NCI-H2029 treated with DMSO at 0.1 percent for 48 hours (cell line): ENCODE measurements around the gene CREG2.

ENCODE experiments used
- DNase-seq: peaks from one replicate; lab custom pipeline; 2025; lab: John Stamatoyannopoulos, UW

Gene CREG2, protein sequence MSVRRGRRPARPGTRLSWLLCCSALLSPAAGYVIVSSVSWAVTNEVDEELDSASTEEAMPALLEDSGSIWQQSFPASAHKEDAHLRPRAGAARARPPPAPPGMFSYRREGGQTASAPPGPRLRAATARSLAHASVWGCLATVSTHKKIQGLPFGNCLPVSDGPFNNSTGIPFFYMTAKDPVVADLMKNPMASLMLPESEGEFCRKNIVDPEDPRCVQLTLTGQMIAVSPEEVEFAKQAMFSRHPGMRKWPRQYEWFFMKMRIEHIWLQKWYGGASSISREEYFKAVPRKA

DNA sequence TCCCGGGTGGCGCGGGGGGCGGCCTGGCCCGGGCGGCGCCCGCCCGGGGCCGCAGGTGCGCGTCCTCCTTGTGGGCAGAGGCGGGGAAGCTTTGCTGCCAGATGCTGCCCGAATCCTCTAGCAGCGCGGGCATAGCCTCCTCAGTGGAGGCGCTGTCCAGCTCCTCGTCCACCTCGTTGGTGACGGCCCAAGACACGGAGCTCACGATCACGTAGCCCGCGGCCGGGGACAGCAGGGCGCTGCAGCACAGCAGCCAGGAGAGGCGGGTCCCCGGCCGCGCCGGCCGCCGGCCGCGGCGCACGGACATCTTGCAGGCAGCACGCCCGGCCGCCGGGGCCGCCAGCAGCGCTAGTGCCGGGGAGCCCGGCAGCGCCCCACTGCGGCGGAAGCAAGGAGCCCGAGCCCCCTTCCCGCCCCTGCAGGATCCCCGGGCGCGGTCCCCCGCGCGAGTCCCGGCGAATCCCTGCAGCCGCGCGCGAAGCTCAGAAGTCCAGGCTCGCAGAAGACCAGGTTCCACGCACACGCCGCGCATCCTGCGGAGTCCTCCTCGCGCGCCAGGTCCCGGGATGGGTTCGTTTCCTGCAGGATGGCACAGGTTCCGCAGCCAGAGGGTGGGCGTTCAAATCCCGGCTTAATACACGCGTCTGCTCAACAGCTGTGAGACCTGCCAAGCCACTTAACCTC, at the start of gene CREG2:
Gene CREG2, minus strand, starts transcription at position 353 of the 684 bp plus-strand sequence. Its CDS starts 46 bp downstream, at position 307.
- DNase-seq: no peak

DNA sequence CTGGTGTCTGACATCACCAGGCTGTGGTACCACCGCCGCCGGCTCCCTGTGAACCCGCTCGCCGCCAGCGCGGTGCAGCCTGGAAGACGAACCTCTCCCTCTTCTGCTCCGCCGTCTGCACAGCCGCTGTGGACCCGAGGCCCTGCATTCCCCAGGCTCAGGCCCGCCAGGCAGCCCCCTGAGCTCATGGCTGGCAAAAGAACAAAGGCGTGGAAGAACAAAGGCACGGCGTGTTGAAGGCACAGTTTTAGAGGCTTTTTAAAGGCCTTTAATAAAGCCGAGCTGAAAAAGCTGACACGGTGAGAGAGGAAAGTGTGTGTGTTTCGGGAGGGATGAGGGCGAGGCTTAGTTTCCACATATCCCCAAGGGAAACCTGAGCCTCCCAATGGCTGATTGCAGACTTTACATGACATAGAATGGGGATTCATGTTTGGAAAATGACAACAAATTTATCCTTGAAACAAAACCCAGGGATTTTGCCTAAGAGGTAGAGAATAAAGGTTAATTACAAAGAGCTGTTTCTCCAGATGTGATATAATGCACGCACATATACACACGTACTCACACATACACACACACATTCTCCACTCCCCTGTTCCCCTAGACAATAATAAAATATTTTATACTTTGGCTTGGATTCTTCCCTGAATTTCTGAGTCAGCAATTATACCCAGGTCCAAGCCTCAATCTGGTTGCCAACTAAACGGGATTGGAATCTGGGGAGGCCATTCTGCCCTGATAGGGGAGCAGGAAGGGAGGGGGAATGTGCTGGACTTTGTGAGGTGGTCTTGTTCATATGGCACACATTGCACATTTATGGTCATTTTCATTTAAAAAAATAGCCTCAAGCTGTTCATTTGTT, 47.9 kb upstream of the CREG2 start:
- DNase-seq: no peak

DNA sequence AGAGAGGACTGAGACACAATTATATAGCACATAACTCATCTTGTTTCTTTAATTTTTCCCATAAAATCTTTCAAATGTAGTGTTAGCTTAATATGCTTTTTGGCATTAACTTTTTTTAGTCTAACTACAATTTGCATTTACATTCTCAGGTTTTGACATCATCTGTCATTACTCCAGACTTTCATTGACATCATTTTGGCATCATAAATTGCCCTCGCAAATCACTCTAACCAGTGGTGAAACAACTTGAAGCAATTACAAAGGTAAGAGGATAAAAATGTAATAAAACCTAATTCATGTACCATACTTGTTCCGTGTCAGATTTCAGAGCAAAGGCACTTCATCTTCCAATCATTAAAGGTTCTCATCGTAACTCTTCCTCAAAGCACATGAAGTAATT, 46.2 kb upstream of the CREG2 start:
- no peak for DNase-seq

DNA sequence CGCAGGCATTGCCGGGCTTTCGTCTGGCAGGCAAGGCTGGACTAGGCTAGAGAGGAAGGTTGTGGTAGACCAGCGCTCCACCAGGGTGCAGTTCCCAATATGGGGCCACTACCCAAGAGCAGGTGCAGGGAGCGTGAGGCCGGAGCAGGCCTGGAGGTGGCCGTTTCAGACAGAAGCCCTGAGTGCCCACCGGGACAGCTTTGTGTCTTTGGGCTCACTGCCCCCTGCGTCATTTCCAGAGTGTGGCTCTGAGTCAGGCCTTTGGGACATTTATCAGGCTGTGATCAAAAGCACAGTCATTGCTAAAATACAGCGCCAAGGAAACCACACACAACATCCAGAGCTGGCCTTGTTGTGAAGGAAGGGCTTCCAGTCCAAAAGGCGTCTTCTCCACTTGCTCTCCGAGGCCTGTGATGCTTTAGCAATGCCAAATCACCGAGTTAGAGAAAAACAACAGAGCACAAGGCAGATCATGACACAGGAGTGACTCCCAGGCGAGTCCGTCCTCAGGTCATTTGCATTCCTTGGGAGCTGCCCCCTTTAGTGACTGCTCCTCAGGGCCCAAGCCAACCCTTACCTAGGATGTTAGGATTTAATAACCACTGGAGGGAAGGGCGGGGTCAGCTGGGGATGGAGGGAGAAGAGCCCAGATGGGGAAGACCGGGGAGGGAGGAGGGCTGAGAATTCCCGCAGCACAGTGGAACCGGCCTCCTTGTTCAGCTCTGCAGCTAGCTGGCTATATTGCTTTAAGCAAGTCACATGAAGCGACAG, 45.3 kb upstream of the CREG2 start:
- no peak for DNase-seq

DNA sequence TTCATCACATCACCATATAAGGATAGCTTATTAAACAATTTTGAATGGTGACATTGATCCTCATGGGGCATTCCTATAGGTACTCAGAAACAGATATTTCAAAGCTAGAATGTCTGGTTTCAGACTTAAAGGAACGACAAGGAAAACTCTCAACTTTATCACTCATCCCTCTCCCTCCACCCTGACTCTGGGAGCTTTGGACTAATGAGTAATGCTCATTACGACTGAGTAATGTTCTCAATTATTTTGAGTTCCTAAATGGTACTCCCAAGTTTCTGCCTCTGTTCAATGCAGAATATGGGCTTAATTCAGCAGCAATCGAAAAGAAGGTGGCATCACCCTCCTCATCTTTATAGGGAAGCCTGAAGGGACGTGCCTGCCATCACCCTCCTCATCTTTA, 44.2 kb upstream of the CREG2 start:
- DNase-seq: no peak

DNA sequence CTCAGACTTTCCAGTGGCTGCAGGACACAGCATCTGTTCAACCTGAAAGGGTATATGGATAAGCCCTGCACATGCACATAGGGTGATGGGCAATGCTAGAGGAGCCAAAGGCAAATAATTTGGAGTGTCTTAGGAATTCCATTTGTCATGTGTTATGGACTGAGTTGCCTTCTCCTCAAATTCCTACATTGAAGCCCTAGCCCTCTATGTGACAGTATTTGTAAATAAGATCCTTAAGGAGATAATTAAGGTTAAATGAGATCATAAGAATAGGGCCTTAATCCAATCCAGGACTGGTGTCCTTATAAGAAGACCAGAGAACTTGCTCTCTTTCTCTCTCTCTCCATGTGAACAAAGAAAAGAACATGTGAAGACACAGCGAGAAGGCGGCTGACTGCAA, 42.9 kb upstream of the CREG2 start:
- no peak for DNase-seq

DNA sequence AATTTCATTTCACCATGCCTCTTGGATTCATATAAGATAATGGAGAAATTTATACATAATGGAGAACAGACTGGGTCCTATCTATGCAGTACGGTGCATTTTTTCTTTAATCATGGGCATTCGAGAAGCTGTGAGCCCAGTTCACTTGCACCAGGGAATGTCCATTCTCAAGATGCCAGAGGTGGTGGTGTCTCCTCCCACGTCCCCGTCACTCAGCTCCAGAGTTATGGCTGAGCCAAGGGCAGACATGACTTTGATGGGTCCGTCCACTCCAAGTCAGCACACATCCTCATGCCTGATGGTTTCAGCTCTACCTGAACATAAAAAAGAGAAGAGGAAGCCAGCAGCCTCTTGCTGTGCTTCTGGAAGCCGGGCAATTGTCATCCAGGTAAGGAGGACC, 42.1 kb upstream of the CREG2 start:
- DNase-seq: no peak

DNA sequence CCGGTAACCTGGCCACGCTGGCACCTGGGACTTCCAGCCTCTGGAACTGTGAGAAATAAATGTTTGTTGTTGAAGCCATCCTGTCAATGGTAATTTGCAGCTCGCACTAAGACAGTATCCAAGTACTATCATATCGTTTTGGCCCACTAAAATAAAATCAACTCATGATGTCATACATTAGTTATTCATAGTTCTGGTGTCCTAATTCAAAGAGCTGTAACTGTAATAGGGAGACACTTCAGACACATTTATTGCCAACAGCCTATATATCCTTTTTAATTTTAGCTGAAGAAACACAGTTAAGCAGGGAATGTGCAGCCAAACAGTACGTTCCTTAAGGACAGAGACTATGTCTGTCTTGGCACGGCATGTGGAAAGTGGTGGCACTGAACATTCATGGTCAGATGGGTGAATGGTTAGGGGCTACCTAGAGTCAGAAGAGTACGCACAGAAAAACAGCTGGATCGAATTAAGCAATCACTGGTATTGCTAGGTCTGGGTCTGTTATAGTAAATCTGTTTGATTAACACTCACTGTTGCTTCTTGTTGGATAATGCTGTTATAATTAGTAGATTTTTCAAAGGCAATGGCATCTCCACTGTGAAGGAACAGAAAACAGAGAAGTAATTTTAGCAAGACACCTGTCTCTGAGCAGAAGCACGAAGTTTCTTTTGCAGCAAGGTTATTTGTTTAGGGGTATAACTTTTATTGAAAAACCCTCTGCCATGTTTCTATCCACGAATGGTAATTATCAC, 41.3 kb upstream of the CREG2 start:
- no peak for DNase-seq

DNA sequence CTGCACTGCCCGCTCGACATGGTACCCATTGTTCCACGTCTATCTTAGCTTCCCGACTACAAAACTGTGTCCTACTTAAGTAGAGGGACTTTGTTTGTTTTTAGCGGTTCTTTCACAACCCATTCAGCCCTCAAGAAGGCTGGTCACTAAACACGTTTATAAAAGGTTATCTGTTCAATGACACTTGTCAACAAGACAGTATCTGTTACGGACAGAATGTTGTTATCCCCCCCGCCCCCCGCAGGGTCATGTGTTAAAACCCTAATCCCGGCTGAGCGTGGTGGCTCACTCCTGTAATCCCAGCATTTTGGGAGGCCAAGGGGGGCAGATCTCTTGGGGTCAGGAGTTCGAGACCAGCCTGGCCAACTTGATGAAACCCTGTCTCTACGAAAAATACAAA, 40.4 kb upstream of the CREG2 start:
- no peak for DNase-seq

DNA sequence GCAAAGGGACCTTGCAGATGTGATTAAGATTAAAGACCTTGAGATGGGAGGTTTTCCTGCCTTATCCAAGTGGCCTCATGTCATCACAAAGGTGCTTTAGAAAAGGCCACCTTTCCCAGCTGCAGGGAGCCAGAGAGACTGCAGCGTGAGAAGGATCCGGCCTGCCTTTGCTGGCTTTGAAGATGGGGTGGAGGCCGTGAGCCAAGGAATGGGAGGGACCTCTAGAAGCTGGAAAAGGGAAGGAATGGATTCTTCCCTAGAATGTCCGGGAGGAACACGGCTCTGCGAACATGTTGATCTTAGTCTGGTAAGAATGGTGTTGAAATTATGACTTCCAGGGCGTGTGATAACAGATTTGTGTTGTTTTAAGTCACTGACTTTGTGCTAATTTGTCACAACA, 39.9 kb upstream of the CREG2 start:
- no peak for DNase-seq

DNA sequence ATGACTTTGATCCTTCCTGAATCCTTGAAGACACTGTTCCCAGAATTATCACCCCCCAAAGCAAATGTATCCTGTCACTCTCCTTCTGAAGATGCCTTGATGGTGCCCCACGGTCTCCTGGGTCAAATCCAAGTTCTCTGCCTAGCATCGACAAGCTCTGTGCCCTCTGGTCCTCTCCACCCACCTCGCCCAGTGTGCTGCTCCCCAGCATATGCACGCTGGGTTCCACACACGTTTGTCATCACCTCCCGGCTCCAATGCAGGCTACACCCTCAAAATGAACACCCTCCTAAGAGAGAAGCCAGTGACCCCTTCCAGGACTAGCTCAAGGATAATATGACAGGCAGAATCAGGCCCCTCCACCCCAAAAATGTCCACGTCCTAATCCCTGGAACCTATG, 39.5 kb upstream of the CREG2 start:
- DNase-seq: no peak

DNA sequence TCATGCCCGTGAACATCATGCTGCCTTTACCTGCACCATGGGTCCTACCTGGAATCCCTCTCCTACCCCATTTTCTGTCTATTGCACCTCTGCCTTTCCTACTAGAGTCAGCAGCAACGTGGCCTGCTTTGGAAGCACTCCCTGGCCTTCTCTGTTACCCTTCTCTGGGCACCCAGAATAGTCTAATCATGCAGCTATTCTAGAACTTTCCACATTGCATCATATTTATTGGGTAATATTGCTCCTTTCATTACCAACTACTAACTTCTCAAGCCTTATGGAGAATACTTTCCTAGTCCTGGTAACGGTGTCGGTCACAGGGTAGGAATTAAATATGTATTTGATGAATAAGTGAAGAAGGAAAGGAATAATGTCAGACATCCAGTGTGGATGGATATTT, 33.3 kb upstream of the CREG2 start:
- no peak for DNase-seq

DNA sequence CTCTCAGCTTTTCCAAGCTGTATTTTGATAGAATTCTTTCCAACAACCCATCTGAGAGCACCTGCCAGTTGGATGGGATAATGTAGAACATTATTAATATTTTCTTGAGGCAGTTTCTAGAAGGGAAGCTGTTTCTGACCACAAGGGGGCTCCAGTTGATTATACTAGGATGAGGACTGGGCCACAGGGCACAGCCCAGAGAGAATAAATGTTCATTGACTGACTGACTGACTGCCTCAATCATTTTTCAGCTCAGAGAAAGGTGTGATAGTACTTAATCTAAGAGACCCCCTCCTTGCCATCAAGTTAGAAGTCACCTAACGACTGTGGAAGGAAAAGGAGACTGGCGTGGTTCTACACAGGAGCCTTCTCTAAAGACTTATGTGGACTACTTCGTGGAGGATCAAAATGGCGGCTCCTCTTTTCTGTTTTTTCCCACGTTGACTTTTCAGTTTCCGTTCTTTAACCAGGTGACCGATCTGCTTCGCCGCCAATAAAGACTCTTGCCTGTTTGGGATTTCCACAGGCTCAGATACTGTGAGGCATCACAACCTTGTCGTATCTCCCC, 31.9 kb upstream of the CREG2 start:
- peak; percentile 23 for DNase-seq

DNA sequence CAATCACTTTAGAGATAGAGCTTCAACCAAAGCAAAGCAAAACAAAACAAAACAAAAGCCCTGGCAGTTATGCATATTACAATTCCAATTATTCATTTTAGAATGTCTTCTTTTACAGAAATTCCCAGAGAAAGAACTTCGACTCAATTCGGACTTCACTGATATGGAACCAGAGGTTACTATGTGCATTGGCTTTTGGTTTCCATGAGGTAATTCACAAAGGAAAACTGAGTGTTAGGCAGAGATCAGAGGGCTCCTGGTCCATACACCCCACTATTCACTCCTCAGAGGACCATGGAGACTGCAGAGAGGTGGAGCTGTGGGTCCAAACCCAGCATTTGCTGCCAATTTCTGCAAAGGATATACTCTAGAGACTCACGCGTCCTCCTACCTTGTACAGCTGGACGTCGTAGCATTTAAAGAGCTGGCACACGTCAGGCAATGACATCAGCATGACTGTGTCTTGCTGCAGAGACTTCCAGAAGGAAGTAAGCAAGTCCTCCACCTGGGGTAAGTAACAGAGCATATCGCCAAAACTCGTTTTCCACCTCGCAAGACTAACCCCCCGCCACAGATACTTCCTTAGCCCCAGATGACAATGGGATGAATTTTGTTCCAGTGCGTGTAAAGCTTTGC, 31.3 kb upstream of the CREG2 start:
- no peak for DNase-seq

DNA sequence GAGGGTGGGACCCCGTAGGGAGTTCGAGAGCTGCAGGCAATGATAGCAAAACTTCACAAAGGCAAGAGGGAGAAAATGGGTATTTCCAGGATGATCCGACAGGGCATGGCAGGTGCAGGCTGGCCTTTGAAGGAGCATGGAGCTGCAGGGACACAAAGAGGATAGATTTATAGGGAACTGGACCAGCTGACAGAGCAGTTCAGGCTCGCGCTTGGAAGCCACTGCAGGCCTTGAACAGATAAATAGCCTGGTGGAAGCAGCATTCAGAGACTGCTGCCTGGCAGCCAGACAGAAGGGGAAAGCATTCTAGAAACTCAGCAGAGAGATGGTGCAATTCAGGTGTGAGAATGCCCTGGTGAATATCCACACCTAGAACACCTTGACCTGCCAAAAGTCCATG, 29.3 kb upstream of the CREG2 start:
- no peak for DNase-seq

DNA sequence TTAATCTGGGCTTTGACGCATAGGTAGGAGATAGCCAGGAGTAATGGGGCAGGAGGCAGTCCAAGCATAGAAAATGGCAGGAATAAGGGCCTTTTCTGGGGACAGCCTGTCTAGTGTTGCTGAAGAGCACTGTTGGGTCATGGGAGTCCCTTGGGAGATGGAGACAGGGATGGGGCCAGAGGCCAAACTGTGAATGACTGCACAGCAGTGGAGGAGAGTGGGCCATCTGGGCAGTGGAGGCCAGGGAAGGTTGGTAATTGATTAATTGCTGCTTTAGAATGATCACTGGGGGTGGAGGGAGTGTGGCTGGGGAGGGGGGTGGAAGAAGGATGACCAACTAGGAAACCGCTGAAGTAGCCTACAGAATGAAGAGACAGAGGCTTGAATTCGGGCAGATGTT, 28.6 kb upstream of the CREG2 start:
- DNase-seq: no peak

DNA sequence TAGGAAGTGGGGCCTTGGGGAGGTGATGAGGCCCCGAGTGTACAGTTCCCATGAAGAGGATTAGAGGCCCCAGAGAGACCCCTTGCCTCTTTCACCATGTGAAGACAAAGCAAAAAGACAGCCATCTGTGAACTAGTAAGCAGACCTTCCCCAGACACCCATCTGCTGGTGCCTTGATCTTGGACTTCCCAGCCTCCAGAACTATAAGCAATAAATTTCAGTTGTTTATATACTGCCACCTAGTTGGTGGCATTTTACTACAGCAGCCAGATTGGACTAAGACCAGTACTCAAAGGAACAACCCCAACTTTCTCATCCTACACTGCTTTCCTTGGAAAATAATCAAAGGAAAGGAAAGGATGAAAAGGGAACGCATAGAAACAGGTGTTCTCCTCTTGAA, 27.9 kb upstream of the CREG2 start:
- no peak for DNase-seq

DNA sequence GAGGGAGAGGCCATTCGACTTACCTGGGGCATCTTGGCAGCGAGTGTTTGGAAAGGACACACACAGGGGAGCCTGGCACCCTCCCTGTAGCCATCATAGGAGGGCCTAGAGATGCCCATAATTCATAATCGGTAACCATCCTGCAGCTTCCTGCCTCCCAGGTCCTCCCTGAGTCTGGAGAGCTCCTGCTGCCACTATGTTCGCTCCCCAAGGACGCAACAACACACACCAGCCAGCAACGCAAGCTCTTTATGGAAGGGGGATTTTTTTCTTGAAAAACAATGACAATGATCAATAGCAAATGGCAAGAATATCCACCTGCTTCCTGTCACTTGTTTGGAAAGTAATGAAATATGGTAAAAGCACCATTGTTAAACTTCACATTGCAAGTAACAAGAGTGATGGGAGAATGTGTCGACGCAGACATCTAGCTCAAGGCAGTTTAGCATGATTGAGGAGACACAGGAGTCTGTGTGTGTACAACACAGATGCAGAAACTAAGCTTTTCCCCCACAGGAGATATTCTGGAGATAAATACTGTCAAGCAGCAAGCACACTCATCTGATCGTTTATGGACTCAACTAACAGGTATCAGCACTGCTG, 24.9 kb upstream of the CREG2 start:
- no peak for DNase-seq

DNA sequence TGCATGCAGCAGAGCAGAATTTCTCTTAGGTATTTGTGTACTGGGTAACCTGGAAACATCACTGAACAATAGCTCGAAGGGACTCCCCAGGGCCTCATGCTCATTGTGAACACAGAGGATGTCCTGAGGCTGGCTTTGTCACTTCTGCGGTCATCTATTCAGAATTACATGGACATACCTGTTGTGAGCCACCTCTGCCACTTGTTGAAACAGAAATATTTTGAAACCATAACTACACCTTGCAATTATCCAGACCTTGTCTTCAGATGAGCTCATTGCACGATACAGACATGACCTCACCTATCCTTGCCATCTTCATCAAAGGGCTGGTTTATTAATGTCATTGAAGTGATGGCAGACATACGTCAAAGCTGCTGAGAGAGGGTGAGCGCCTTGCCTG, 23.4 kb upstream of the CREG2 start:
- DNase-seq: no peak

DNA sequence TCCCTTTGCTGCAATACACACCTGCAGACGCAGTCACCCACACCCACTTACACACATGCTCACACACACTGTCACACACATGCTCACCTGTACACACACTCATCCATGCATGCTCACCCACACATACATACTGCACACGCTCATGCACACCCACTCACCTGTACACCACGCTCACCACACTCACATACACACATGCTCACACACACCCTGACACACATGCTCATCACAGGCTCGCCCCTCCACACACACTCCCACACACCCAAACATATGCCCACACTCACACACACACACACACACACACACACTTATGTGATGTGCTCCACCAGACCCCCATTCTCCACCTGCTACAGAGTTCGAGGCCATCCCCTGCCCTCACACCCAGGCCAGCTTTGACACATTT, 22.8 kb upstream of the CREG2 start:
- DNase-seq: no peak
